ENCODE measurements around the gene DIPK1B.

The DIPK1B gene

GRCh38 chr9:136711751-136712689 is at the start of gene DIPK1B:
Gene DIPK1B (plus strand): TSS chr9:136712572. CDS start chr9:136712666, 94 bp downstream.
- DNase-seq (ENCODE audit: low read depth): no peak

- DNase-seq (ENCODE audit: low read depth): no peak
These were observed 49.5 kb upstream of the DIPK1B start, which contains the start of gene EGFL7 for GRCh38 chr9:136662656-136663581. Gene EGFL7 (plus strand): TSS chr9:136662916. CDS start chr9:136668283, 5,367 bp downstream.

- no peak for DNase-seq (ENCODE audit: low read depth)
These were observed 48.1 kb upstream of the DIPK1B start for GRCh38 chr9:136664000-136664915.

- no peak for DNase-seq (ENCODE audit: low read depth)
These were observed 47.2 kb upstream of the DIPK1B start for GRCh38 chr9:136665111-136665703.

DNA sequence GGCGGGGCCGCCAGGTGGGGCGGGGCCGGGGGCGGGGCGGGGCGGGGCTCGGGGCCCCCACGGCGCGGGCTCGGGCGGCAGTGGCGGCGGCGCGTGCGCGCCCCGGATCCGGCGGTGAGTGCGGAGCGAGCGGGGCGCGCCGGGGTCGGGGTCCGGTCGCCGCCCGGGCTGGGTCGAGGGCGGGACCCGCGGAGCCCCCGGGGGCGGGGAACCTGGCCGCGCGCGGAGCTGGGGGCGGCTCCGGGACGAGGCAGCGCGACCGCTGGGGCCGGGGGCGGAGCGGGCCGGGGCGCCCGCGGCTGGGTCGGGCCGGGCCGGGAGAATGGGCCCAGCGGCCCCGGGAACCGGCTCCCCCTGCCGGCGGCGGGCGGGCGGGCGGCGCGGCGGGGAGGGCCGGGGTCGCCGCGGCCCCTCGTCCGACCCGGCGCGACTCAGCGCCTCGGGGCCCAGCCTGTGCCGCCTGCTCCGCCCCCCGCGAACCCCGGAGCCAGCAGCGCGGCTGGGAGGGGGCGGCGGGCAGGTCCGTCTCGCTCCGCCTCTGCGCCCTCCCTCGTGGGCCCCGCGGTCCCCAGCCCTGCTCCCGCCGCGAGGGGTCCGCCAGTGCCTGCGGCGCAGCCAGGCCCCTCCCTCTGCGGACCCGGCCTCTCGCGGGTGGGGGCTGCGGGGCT is 46.5 kb upstream of the DIPK1B start:
- no peak for DNase-seq (ENCODE audit: low read depth)

GRCh38 chr9:136666372-136667213 is 45.8 kb upstream of the DIPK1B start:
- no peak for DNase-seq (ENCODE audit: low read depth)

DNA sequence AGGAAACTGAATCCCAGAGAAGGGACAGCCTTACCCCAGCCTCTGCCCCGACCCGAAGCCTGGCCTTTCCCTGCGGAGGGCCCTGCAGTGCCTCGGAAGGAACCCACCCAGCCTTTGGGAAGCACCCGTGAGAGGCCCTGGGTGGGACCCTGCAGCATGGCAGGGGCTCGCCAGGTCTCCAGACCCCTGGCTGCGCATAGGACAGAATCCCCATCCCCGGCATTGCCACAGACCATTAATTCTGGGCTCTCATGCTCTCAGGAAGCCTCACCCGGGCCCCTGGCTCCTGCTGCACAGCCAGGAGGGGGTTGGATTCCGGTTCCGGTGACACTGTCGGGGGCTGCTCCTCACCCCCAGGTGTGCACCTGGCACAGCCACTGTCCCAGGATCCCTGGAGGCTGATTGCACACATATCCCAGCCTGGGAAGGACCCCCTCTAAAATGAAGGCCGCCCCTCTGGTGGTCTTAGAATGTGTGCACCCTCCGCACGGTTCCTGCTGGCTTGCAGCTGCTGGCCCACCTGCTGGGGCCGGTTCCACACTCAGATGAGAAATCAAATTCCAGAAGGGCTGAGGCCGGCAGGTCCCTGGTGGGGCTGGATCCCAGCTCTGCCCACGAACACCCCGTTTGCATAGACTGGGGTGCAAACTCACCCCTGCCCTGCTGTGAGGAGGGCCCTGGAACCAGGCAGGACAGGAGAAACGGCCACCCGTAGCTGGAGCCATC is 45.0 kb upstream of the DIPK1B start:
- DNase-seq (ENCODE audit: low read depth): no peak

- DNase-seq (ENCODE audit: low read depth): no peak
These were observed 44.2 kb upstream of the DIPK1B start for GRCh38 chr9:136667940-136668760.

GRCh38 chr9:136668983-136669790 is 43.2 kb upstream of the DIPK1B start:
- no peak for DNase-seq (ENCODE audit: low read depth)

DNA sequence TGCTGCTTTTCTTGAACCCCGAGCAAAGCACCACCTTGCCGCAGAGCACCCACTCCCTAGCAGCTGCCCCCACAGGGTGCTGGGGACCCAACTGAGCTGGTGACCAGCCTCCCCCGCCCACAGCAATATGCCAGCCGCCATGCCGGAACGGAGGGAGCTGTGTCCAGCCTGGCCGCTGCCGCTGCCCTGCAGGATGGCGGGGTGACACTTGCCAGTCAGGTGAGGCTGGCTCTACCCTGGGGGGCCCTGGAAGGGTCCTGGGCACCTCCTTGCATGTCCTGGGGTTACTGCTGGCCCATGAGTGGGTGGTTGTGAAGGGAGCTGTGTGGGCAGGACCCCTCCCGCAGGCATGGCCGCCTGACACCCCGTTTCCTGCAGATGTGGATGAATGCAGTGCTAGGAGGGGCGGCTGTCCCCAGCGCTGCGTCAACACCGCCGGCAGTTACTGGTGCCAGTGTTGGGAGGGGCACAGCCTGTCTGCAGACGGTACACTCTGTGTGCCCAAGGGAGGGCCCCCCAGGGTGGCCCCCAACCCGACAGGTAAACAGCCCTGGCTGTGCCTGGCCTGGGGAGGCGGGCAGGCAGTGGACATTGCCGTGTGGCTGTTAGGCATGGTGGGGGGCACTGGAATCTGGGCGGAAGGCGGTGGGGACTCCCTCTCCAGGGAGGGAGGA is 42.4 kb upstream of the DIPK1B start:
- no peak for DNase-seq (ENCODE audit: low read depth)

GRCh38 chr9:136670576-136671253 is 41.7 kb upstream of the DIPK1B start:
- DNase-seq (ENCODE audit: low read depth): no peak

DNA sequence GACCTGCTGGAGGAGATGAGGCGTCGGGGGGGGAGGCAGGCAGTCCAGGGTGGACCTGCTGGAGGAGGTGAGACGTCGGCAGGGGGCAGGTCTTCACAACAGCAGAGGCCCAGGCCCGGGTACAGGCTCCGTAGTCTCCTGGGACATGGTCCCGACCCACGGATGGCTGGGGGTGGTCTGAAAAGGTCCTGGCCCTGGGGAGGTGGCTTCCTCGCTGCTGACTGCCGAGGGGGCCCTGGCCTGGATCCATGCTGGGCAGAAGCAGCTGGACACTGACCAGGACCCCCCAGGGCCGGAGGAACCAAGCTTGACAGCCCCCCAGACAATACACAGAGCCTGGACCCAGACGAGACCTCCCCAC is 41.1 kb upstream of the DIPK1B start:
- DNase-seq (ENCODE audit: low read depth): no peak

DNA sequence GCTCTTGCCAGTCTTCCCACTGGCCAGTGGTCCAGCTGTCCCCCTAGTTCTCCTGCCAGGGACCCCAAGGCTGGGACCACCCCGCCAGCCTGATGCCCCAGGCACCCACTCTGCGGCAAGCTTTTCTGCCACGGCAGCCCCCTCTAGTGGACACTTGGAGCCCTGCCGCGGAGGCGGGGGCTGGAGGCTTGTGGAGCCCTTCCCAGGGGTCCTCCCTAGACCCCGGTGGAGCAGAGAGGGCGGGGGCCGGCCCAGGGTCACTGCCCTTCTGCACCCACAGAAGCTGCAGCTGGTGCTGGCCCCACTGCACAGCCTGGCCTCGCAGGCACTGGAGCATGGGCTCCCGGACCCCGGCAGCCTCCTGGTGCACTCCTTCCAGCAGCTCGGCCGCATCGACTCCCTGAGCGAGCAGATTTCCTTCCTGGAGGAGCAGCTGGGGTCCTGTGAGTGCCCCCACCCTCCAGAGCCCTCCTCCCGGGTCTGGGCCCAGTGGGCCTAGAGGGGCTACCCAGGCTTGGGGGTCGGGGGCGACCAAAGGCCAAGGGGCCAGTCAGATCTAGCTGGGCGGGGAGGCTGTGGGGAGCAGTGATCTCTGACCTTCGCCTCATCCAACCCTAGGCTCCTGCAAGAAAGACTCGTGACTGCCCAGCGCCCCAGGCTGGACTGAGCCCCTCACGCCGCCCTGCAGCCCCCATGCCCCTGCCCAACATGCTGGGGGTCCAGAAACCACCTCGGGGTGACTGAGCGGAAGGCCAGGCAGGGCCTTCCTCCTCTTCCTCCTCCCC is 40.5 kb upstream of the DIPK1B start:
- DNase-seq (ENCODE audit: low read depth): no peak

GRCh38 chr9:136672431-136673087 is 39.8 kb upstream of the DIPK1B start:
- DNase-seq (ENCODE audit: low read depth): no peak
